ENCODE results near the gene GSTT2B.
"Not testable (repeated sequence)": the region's sequence is repeated elsewhere in the genome, so short reads cannot be mapped to it uniquely, and the experiment has no call there.

Gene GSTT2B, protein sequence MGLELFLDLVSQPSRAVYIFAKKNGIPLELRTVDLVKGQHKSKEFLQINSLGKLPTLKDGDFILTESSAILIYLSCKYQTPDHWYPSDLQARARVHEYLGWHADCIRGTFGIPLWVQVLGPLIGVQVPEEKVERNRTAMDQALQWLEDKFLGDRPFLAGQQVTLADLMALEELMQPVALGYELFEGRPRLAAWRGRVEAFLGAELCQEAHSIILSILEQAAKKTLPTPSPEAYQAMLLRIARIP

DNA sequence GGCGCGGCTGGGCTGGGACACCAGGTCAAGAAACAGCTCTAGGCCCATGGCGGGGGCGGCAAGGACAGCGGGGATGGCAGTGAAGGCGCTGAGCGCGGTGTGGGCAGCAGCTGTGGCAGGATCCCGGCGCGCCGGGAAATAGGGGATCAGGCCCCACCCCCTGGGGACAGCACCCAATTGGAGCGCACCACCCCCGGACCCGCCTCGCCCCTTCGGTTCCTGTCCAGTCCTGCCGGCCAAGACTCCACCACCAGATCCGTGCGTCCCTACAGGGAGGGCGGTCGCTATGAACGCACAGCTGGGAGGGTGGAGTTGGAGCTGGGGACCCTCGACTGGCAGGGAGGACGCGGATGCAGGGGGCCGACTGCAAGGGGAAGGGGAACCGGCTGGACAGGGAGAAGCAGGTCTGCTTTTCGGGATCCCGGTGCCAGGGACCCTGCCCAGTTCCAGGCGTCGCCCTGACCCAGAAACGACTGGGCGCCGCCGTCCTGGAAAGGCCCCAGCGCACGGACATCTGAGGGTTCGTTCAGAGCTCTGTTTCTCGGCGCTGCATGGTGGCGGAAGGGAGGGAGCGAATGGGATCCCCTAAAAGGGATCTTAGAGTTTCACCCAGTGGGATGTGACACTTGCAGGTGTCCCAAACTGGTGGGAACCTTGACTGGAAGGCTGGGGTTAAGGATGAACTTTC is at the start of gene GSTT2B:
TSS of gene GSTT2B (minus strand) at position 112 of the 688 bp plus-strand sequence. CDS start at position 48, 64 bp downstream.
- not testable (repeated sequence) for DNase-seq (ENCODE audit: low read depth)

DNA sequence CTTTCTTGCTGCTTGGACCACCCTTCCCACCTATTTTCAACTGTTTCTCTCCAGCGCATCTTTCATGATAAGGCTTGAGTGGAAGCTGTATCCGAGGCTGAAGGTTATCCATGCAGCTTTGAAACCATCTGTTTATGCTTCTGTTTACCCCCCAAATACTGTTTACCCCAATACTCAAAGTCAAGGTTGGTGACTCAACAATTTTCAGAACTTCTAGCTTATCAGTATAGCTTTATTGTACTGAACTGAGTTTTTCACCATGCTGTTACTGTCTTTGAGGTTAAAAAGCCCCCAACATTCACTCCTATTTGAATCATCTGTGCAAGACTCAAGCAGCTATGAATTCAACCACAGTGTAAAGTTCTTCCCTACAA is 49.0 kb upstream of the GSTT2B start:
- no peak for DNase-seq (ENCODE audit: low read depth)

DNA sequence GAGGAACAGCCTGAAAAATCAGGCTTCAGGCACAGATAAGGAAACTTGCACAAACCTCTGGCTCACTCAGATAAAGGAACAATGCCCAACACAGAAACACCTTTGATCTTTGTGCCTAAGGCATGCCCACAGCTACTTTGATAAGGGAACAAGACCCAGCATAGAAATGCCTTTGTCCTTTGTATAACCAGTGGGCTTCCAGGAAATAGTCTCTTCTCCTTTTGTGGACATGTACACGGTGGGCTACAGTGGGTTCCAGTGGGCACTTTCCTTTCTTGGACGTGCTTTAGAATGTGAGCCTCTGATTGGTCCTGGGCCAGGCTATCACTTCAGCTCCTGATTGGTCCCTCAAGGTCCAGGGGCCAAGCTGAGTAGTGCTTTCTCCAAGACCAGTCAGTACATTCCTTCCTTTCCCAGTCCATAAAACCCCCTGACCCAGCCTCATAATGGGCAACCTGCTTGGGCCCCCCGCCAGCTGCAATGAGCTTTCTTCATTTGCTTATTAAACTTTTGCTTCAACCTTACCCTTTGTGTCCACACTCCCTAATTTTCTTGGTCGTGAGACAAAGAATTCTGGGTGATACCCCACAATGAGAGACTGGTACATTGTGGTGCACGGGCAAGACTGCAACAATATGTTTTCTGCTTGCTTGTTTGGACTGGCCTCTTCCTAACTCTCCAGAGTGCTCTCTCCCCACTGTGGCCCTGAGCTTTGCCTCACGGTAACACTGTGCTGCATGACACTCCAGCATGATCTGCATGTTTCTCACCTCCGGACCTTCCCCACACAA is 48.4 kb upstream of the GSTT2B start:
- no peak for DNase-seq (ENCODE audit: low read depth)

DNA sequence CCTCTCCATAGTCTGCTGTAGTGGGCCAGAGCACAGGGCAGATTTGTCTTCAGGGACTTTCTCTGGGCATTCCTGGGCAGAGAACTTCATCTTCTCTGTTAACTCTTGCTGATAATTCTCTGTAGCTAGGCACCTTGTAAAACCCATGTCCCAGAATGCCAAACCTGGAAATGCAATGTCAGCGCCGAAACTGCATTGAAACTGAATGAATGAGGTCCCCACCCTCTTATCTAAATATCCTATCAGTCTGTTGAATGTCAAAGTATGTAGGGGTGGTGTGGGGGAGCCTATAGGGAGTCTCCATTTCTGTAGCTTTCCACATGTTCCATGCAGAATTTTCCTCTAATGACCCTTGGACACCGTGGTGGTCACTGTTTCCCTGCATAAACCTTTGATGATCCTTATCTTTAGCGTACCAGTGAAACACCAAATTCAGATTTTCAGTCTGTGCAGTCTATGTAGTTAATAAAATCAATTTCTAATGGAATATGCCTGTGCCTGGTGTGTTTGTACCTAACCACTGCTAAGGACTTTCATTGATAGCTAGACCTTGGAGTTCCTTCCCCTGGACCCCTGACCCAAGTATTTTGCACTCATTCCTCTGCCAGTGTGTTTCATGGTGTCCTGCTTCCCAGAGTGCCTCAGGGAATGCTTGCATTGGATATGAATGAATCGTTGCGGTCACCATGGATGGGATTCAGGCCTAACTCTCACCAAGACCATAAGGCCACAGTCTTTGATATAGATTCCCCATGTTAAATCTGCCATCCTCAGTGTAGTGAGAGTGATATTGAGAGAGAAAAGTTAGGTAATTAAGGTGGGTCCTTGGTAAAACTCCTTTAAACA is 47.6 kb upstream of the GSTT2B start:
- no peak for DNase-seq (ENCODE audit: low read depth)

DNA sequence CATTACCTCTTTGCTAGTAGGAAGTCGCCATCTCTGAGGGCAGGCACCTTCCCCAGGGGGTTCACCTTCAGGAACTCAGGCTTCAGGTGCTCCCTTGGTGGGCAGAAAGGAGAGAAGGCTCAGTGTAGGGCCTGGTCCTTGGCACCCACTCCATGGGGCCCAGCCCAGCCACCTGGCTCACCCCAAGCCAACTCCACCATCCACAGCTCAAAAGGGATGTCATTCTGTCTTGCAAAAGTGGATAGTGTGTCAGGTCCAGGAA is 47.0 kb upstream of the GSTT2B start:
- DNase-seq (ENCODE audit: low read depth) = no peak

DNA sequence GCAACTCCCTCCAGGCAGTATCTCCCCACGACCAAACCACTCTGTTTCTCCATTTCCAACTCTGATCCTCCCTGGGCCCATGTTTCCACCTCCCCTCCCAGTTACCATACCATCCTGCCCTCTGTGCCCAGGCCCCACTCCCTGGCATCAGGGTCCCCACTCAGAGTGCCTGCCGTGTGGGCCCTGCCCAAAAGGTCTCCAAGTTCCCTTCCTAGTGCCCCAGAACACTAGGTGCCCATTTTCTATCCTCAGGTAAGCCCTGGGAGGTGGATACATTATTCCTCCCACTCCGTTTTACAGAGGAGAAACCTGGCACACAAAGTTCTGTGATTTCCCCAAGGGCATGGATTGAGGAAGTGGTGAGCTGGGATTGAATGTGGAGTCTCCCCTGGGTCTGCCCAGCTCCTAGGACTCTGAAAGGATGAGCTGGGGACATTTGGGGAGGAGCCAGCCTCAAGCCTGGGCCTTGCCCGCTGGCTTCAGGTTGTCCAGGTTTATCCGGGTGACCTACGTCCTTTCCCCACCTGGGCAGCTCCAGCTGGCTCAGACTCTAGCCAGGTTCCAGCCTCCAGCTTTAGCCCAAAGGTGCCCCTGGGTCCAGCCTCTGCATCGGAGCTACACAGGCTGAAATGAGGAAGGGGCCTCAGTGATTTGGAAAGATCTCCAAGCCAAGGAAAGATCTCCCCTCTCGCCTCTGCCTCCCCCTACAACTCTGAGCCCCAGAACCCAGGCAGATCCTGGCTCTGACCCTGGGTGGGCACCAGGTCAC is 46.4 kb upstream of the GSTT2B start:
- DNase-seq (ENCODE audit: low read depth) = no peak

DNA sequence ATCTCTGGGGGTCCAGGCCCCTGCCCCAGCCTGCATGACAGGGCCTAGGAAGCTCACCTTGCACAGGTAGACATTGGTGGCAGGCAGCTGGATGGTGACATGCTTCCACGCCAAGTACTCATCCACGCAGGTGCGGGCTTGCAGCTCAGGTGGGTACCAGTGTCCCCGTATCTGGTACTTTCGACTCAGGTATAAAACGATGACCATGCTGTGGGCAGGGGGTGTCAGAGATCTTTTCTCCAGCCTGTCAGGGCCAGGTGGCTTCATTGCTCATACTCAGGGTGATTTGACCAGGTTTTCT is 45.9 kb upstream of the GSTT2B start:
- DNase-seq (ENCODE audit: low read depth) = no peak

DNA sequence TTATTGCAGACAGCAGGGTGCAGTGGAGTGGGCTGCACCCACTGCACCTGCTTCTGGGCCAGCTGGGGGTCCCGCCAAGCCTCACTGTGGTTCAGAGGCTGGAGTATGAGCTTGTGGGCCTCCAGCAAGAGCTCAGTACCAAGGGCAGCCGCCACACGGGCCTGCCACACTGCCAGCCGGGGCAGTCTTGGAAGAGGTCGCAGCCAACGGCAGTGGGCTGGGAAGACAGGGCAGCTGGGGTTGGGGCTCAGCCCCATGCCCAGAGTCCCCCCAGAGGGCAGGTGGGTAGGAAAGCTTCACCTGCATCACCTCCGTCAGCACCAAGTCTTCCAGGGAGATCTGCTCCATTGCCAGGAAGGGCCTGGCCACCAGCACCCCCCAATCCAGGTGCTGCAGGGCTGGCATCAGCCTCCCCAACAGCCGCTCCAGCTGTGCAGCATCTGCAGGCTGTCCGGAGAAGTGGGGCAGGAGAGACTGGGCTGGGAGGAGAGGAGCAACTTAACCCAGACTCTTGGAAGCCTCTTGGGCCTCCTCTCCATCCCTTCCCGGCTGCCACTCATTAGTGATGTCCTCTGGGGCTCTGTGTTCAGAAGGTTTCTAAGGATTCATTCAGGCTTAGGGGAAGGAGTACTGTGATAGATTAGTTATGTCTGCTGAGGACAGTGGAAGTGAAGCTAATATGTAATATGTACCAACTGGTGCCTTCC is 45.4 kb upstream of the GSTT2B start:
- DNase-seq (ENCODE audit: low read depth) = no peak

DNA sequence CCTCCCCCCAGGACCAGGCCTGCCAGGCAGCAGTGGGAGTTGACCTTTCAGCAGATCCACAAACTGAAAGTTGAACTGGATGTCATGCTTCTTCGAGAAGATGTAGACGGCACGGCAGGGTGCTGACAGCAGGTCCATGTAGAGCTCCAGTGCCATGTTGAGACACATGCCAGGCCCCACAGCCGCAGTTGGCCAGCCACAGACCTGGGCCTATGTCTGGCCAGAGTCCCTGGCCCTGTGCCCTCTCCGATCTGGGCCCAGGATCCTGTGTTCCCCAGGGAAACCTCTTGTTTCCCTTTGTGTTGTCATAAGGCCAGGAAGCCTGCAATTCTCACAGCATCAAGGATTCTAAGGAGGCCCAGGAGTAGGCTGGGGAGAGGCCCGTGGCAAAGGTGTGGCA is 44.2 kb upstream of the GSTT2B start, which contains the start of gene GSTT4:
TSS of gene GSTT4 (minus strand) at position 253 of the 400 bp plus-strand sequence. CDS start at position 156, 97 bp downstream.
- no peak for DNase-seq (ENCODE audit: low read depth)

DNA sequence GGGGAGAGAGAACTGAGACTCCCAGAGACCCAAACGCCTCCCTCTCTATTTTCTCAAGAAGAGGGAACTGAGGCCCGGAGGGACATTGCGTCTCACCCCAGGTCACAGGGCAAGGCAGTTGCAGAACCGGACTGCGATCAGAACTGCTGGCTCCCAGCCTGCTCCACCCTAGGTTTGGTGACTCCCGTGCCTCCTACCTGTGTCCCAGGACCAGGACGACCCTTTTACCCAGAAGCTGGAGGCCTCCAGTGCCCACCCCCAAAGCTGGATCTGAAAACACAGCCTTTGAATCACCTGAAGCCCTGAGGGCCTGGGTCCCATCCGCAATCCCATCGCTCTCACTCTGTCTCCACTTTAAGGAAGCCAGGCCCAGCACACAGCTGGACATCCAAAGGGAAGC is 42.9 kb upstream of the GSTT2B start:
- DNase-seq (ENCODE audit: low read depth) = no peak

DNA sequence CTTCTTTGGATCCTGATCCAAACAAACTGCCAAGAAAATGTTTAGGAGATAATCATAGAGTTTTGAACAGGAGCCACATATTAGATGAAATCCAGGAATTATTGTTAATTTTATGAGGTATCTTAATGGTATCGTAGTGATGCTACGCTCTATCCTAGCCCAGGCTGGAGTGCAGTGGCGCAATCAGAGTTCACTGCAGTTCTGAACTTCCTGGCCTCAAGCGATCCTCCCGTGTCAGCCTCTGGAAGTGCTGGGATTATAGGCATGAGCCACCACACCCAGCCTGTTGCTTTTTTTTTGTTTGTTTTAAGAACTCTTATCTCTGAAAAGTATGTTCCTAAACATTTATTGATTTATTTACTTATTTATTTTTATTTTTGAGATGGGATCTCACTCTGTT is 41.9 kb upstream of the GSTT2B start:
- no peak for DNase-seq (ENCODE audit: low read depth)

DNA sequence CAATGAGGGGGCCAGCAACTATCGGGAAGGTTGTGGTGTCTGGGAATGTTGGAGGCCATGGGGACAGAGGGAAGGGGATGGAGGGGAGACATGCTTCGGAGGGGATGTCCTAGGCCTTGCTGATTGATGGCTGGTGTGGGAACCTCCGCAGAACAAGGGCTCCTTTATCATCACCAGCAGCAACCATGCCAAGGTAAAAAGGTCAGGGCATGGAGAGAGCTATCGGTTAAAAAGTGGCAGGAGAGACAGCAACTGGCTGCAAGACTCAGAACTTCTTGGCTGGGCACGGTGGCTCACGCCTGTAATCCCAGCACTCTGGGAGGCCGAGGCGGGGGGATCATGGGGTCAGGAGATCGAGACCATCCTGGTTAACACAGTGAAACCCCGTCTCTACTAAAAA is 41.3 kb upstream of the GSTT2B start:
- no peak for DNase-seq (ENCODE audit: low read depth)

DNA sequence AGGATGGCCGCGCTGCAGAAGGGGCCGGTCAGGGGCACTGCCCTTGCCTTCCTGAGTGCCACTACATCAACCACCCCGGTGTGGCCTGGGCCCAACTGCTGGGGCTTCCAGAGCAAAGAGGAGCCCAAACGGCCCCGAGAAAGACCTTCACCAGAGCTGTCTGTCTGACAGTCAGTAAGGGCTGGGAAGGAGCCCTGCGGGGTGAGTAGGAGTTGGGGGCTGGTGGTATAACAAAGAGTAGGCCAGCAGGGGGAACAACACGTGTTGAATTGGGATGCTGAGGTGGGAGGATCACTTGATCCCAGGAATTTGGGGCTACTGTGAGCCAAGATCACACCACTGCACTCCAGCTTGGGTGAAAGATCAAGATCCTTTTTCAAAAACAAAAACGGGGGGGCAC is 40.3 kb upstream of the GSTT2B start:
- DNase-seq (ENCODE audit: low read depth) = no peak

DNA sequence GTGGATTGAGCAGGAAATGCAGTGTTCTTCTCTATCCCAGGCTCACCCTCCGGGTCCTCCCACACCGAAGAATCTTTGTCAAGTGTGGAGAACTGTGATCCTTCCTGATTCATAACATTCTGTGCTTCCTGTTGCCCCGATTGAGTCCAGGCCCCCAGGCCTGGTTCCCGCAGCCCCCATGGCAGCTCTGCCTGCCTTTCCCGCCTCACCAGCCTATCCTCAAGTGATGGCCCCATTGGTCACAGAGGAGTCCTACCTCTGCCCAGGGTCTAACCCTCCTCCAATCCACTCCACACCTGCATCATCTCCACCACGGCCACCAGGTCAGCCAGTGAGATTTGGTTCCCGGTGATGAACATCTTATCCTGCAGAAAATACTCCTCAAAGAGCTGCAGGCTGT is 38.8 kb upstream of the GSTT2B start:
- DNase-seq (ENCODE audit: low read depth) = not testable (repeated sequence)

DNA sequence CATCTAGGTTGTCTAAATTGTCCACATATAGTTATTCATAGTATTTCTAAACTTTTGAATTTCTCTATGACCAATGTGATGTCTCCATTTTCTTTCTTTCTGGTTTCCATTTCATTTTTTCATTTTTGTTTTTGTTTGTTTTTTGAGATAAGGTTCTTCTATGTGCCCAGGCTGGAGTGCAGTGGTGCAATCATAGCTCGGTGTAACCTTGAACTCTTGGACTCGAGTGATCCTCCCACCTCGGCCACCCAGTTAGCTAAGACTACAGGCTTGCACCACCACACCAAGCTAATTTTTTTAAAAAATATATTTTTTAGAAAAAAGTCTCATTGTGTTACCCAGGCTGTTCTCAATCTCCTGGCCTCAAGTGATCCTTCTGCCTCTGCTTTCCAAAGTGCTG is 36.1 kb upstream of the GSTT2B start:
- DNase-seq (ENCODE audit: low read depth) = no peak

DNA sequence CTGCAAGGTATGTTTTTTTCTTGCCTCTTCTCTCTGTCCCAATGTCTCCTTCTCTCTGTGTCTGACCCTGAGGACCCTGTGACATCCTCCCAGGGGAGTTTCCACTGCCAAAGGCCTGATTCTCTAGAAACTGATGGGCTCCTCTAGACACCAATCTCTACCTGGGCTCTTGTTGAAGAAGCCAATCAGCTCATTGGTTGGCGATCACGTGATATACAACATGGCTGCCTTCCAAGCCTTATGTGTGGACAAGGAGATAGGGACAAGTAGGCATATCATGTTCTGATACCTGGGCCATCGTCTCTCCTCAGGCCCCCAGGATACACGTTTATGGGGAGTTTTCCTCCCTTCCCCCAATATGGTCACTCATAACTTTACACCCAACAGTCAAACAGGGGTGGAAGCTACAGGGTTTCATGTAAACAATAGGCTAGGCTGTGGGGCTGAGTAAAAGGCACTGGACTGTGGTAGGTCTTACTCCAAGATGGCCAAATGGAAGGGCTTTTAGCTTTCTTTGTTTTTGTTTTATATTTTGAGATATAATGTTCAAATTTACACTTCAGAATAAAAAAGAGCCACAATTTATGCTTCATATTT is 32.7 kb upstream of the GSTT2B start:
- DNase-seq (ENCODE audit: low read depth) = not testable (repeated sequence)

DNA sequence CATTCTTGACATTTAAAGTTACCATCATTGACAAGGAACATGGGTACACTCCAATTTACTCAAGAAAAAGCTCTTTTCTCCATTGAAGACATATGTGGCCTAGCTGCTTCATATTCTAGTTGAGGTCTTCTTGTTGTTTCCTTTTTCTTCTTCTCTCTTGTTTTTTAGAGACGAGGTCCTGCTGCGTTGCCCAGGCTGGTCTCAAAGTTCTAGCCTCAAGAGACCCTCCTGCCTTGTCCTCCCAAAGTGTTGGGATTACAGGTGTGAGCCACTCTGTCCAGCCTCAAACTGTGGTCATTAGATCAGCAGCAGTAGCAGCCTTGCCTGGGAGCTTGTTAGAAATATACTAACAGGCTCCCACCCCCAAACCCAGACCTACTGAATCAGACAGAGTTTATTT is 32.1 kb upstream of the GSTT2B start:
- not testable (repeated sequence) for DNase-seq (ENCODE audit: low read depth)

DNA sequence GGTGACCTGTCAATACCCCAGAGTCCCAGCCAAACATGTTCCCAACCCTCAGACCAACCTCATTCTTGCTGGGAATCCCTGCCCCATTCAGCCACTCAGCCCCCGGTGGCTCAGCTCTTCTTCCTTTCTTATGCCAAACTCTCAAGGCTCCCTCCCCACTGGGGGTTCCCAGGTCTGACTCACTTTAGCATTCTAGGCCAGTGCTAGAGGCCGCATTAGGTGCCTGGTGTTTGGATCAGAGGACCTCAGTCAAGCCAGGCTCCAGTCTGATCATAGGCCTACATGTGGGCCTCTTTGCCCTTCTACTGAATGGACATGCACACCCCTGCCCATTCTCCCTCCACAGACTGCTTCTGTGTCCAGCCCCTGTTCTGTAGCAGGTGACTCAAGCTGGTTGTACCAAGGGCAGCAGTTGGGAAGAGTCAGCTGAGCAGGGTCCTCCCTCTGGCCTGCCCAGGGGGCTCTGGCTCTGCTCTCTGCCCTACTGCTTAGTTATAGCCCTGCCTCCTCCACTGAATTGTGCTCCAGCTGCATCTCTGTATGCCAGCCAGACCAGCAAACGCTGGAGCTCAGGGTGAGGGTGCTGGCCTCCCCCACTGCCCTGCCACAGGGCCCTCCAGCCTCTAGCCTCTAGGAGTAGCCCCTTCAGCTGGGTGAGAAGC is 28.7 kb upstream of the GSTT2B start:
- DNase-seq (ENCODE audit: low read depth) = not testable (repeated sequence)

DNA sequence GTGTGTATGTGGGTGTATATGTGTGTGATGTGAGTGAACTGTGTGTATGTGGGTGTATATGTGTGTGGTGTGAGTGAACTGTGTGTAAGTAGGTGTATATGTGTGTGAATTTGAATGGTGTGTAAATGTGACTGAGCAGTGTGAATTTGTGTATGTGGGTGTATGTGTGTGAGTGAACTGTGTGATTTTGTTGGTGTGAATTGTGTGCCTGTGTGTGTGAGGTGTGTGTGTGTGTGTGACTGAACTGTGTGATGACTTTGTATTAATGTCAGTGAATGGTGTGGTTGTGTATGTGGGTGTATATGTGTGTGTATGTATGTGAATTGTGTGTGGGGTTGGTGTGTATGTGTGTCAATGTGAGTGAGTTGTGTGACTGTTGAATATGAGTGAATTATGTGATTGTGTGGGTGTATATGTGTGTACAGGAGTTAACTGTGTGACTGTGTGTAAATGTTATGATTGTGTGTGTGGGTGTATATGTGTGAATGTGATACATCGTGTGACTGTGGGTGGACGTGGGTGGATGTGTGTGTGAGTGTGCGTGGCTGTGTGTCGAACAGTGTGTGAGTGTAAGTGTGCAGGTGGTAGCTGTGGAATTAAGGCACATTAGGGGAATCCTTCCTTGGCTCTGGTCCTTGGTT is 25.7 kb upstream of the GSTT2B start:
- DNase-seq (ENCODE audit: low read depth) = not testable (repeated sequence)

DNA sequence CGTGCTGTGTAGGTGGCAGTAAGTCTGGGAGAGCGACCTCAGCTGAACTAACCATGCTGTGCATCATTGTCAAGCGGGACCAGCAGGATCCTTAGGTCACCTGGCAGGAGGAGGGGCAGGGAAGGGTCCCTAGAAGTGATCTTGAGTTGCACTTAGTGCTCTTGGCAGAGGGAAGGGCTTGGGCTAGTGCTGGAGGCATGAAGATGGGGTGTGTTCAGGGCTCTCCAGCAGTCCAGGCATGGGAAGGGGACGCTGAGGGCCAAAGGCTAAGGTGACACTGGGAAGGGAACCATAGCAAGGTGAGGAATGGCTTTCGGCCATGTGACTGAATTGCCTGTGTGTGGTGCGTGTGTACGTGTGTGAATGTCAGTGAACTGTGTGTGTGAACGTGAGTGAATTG is 25.1 kb upstream of the GSTT2B start:
- DNase-seq (ENCODE audit: low read depth) = not testable (repeated sequence)
